ENCODE data around the gene RNF213. TPM values are rescaled to one million over a fixed set of nuclear protein-coding genes. Genes with fewer than 3 reads are reported as not detected.

RNF213 gene
- total RNA-seq, 1 donor from 2014 or later: 168 TPM

DNA sequence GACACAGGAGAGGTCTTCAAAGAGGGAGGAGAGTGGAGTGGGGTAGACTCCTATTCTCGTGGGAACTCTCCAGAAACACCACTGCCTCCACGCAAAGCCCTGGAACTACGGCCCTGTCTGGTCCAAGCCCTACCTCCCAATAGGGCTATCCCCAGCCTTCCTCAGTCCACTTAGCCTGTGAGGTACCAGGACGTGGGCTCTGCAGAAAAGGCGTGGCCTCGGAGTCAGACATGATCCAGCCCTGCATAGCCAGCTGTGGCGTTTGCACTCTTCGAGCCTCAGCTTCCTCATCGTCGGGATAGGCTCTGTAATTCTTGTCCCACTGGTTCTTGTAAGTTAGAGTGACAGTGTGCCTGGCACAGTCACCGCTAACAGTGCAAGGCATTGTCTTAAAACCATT lies 168.1 kb downstream of the RNF213 start:
- no peak for DNase-seq (ENCODE audit: low spot score)

DNA sequence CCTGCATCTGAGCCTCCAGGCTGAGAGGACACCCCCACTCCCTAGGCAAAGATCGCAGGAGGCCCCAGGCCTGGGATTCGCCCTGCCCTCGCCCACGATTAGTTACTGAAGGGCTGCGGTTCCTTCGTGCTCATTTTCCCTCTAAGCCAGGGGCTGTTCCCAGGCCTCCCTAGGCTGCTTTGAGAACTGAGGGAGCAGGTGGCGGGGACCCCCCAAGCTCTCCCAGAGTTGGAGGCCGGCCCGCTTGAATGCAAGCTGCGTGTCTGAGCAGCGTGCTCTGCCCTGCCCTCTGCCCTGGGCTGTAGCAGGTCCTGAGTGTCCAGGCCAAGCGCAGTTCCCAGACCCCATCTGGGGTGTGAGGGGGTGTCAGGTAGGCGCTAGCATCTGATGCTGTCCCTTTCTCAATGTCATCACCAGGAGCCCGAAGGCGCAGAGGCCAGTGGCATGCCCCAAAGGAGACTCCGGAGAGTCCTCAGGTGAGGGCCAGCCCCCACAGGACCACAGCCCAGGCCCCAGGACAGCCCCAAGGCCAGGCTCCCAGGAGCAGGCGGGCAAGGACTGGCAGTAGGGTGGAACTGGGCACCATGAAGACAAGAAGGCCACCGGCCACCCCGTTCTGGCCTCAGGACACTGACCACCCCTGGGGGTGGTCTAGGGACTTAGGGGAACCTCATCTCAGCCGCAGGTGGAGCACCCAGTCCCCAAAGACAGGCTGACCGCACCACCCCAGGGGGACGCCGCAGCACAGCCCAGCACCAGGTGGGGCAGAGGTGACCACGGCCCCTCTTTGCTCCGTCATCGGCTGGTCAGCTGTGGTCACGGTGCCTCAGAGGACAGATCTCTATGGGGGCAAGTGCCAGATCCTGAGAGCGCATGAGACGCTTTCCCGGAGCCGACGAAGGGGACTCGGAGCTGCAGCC lies 169.0 kb downstream of the RNF213 start:
- DNase-seq (ENCODE audit: low spot score): no peak

DNA sequence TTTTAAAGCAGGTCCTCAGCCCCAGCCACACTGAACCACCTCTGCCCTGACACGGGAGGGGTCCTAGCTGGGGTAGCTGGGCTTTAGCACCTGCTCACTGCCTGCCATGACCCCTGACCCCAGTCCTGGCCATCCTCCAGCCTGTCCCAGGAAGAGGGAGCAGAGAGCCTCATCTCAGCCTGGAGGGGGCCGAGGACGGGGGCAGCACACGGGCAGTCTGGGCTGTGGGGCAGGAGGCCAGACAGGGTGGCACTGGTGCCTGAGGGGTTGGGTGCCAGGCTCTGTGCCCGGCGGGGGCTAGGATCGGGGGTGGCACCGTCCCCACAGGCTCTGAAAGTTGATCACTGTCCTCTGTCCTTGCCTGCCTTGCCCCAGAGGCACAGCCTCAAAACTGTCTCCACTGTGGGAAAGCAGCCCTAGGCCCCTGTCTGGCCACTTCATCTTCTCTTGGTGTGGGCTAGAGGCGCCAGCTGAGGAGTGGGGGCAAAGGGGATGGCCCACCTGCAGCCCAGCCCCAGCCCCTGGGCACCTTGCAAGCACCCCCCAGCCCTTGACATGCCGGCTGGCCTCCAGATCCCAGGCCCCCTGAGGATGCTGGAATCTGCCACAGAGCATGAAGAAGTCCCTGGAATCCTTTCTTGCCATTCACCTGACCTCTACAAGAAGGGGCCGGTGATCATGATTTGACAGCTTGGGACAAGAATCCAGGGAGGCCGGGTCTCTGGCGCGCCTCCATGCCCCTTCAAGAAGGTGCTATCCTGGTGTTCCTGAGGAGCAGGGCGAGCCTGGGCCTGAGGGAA lies 170.0 kb downstream of the RNF213 start:
- no peak for DNase-seq (ENCODE audit: low spot score)

DNA sequence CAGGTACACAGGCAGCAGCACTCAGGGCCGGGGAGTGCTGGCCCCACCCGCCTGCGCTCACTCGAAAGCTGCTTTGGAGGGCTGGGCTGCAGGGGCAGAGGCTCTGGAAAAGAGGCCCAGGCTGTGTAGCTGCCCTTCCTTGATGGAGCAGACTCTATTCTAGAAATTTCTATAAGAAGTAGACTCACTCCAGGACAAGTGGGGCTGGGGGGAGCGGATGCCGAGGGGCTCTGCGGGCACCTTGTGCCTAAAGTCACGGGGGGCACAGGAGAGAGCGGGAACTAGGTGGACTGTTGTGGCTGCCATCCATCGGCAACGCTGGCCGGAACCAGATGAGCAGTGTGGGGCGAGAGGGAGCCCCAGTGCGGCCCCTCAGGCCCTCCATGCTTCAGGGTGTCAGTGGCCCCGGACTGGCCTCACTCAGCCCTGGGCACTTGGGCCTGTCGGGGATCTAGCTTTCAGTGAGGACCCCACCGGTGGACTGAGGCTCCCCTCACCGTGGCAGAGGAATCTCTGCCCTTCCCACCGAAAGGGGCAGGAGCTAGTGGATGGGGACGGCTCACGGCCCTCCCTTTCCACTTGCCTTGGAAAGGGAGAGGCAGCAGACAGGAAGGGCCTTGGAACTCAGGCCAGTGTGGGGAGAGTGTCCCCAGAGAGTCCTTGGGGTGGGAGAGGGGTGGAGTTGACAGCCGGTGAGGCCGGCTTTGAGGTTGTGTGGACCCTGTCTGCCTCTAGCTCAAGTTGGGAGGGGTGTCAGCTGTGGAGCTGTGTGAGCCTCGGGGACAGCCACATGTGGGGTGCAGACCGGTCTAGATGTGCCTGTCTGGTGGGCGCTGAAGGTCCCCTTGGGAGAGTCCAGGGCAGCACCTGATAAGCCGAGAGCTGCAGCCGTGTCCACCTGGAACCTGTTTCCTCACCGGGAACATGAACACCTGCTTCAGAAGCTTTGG lies 170.9 kb downstream of the RNF213 start:
- DNase-seq (ENCODE audit: low spot score): no peak

DNA sequence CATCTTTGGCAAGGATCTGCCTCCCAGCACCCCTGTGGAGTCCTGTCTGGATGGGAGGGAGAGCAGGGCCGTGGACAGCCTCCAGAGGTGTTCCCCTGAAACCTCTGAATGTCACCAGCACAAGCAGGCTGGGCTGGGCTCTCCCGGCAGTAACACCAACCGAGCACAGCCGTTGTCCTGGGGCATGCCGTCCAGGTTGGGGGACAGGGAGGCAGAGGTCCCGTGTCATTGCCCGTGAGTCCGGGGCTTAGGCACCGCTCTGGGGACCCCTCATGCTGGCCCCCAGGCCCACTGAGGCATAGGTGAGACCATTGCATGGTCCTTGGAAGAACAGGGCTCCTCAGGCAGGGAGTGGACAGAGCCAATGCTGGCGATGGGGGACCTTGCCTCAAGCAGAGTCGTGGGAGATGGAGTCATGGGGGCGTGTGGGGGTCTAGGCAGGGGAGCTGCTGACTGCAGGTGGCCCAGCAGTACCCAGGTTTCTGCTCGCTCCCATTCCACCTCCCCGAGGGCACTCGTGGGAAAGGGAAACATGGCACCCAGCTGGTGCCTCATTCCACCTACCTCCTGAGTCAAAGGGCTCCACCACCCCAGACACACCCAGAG lies 171.8 kb downstream of the RNF213 start:
- no peak for DNase-seq (ENCODE audit: low spot score)

DNA sequence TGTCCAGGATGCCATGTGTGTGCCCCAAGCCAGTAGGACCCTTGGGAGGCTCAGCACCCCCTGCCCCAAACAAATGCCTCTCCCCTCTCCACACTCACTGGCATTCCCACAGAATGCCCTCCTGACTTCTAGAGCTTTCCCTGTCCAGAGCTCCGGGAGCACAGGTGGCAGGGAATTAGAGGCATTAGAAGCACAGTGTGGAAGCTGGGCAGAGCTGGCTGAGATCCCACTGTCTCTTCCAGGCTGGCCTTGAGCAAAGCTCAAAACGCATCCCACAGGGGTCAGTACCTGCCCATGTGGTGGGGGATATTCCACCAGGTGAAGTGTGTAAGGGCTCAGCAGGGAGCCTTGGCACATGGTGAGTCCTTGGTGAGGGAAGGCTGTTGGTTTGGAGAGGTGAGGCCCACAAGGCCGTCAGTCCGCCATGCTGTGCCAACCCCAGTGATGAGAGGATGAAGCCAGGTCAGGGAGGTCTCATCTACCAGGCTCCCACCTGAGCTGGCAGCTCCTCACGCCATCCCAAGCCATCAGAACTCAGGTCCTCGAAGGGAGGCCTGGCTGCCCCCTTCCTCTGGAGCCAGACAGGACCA lies 172.4 kb downstream of the RNF213 start:
- DNase-seq (ENCODE audit: low spot score): no peak

DNA sequence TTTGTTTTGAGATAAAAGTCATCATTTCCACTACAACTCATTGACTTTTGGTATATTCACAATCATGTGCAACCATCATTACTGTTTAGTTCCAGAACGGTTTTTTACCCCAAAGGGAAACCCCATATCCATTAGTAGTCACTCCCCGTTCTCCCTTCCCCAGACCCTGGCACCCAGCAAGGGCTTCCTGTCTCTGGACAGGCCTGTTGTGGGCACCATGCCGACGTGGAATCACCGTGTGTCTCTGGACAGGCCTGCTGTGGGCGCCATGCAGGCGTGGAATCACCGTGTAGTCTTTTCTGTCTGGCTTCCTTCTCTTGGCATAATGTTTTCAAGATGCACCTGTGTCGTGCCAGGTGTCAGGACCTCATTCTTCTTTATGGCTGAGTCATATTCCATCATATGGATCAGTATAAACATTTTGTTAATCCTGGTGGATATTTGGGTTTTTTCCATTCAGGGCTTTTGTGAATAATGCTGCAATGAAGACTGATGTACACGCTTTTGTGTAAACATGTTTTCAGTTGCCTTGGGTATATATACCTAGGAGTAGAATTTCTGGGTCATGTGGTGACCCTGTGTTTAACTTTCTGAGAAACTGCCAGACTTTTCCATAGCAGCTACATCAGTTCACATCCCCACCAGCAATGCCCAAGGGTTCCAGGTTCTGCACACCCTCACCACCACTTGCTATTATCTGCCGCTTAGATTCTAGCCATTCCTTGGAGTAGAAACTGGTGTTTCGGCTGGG lies 173.4 kb downstream of the RNF213 start:
- no peak for DNase-seq (ENCODE audit: low spot score)

DNA sequence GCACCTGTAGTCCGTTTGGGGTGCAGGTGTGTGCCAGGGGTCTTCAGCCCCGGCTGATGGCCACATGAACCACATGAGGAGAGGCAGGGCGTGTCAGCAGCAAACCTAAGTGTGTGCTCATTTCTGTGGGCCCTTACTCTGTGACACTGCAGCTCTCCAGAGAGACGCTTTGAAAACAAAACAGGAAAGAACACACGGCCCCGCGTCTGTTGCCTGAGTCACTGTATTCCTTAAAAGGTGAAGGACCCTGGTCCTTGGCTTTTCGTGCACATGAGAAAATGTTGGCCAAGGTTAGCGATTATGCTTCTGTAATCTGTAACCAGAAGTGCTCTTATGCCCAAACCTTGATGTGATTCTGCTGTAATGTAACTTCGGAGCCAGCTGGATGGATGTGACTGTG lies 176.9 kb downstream of the RNF213 start:
- no peak for DNase-seq (ENCODE audit: low spot score)

DNA sequence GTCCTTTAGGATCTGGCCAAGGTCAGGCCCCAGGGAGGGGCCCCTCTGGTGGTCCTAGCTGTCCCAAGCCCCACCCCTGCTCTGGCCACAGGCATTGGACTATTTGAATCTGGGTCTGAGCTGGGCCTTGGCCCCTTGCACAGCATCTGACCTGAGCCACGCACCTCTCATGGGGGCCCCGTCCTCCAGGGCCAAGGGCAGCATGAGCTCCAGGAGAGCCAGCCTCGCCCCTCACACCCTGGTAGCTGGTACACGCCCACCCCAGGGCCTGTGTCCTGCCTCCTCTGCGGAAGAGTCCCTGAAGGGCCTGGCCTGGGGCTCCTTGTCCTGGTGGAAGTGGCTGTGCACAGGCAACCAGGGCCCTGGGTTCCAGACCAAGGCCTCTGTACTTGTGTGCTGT lies 178.2 kb downstream of the RNF213 start:
- DNase-seq (ENCODE audit: low spot score): no peak

DNA sequence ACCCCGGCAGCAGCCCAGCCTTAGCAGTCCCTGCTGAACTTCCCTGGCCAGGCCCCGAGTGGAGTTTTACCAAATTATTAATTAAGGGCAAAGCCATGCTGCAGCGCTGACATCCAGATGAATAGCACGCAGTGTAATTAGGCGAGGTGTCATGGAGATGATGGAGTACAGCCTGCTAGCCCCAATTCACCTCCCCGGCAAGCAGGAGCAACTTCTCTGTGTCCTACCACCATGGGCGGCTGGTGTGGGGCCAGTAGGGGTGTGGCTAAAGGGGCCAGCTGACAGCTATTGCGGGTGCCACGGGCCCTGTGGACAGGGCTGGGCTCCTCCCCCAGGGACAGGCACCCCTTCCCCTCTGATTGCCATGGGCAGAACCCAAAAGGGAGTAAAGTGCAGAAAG lies 178.8 kb downstream of the RNF213 start:
- DNase-seq (ENCODE audit: low spot score): no peak

DNA sequence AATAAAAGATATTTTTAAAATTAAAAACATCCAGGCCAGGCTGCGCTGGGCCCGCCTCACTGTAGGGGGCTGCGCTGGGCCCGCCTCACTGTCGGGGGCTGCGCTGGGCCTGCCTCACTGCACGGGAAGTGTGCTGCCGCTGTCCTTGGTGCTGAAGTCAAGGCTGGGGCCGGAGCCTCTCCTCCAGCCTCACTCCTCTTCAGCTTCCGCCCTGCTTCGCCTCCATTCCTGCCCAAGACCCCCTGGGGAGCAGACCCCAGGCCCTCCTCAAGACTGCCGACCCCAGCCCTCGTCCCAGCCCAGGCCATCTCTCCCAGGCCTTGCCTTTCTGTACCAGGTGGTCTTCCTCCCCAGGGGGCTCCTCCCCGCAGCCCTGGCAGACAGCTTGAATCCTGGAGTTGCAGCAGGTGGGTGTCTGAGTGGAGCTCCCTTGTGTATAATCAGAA lies 180.5 kb downstream of the RNF213 start:
- no peak for DNase-seq (ENCODE audit: low spot score)

DNA sequence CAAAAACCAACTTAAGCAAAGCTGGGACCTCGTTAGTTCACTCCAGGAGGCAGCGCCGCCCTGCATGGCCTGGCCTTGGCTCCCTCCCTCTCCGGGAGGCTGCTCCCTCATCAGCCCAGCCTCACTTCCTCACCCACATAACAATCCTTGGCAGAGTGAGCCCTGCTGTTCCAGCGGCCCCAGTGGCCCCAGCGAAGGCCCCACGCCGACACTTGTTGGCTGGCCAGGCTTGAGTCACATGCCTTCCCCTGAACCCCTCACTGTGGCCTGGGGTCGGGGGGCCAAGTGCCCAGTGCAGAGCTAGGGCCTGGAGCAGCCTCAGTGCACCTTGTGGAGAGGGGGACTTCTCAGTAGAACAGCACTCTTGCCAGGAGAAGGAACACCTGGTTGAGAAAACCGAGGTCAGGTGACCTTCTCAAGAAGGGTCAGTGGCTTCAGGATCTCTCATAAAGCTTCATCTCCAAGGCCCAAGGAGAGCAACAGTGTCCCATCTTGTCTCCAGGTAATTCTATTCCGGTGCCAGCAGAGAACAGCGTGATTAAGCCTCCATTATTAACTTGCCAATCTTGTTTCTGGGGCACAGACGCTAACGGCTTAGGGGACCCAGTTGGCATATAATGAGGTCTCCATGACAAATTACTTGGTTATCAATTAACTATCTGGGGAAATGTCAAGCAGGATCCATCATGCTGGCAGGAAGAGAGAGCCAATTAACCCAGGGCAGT lies 181.1 kb downstream of the RNF213 start:
- DNase-seq (ENCODE audit: low spot score): no peak

DNA sequence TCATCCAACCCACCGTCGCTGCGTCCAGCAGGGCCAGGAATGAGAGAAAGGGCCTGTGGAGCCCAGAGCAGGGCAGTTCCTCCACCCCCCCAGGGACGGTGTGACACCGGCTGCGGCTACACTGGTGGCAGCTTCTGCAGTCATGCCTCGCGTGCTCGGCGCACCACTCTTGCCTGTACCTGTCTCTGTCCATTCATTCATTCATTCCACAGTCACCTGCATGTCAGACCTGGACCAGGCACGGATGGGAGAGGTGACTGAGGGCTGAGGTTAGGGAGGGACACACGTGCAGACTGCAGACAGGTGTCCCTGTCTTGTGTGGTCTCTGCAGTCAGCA lies 181.6 kb downstream of the RNF213 start:
- no peak for DNase-seq (ENCODE audit: low spot score)

DNA sequence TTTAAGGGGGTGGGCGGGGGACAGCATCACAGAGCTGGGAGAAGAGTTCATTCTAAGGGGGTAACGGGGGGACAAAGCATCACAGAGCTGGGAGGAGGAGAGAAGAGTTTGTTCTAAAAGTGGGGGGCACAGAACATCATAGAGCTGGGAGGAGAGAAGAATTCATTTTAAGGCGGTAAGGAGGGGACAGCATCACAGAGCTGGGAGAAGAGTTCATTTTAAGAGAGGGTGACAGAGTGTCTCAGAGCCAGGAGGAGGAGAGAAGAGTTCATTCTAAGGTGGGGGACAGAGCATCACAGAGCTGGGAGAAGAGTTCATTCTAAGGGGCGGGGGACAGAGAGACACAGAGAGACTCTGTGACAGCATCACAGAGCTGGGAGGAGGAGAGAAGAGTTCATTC lies 182.1 kb downstream of the RNF213 start:
- DNase-seq (ENCODE audit: low spot score): no peak

DNA sequence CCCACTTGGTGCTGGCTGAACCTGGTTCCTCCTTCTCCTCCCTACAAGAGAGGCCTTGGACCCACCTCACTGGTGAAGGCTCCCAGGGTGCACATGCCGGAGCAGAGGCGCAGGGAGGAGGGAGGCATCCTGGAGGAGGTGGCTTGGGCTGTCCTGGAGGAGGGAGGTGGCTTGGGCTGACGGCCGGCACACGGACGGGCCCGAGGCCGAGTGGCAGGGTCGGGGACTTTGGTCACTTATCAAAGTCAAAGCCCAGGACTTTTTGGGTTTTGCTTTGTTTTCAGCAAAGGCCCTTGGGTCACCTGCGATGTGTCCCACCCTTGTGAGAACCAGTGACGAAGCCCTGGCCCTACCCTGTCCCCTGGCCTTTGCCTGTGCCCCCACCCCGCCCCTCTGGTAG lies 182.8 kb downstream of the RNF213 start:
- no peak for DNase-seq (ENCODE audit: low spot score)

DNA sequence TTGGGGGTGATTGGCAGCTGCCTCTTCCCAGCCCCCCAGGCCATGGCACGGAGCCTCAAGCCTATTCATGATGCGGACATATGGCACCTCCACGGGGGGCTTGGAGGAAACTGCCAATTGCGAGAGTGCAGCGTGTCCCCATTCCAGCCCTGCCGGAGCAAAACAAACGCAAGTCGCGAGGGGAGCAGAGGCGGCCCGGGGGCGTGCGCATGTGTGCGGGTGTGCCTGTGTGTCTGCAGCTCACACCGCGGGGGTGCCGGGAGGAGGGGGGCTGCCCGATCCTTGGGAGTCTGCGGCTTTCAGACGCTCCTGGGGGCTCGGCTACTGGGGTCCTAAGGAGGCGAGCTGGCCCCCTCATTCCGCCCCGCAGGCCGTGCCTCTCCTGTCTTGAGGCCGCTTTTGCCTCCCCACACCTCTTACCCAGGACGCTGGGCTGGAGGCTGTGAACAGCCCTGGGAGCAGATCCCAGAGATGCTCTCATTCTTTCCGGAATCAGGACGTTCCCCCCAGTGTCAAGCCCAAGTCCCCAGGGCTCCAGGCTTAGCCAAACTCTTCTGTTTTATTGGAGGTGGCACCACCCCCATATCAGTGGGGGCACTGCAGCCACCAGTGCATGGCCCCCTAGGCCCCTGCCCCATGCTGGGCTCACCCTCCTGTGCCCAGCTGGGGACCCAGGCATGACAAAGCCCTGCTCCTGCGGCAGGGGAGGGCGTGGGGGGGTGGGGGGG lies 183.4 kb downstream of the RNF213 start:
- DNase-seq (ENCODE audit: low spot score): no peak

DNA sequence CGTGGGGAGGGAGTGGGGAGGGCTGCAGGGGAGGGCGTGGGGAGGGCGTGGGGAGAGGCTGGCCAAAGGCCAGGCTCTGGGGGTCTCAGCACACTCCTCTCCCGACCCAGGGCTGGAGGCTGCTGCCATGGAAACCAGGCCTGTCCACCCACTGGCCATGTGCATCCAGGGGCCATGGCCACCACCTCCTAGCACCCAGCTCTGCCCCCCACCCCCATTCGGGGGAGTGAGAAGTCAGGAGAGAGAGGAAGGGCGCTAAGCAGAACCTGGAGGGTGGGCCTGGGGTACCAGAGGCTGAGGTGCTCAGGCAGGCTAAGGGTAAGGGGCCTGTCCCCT lies 184.0 kb downstream of the RNF213 start:
- DNase-seq (ENCODE audit: low spot score): no peak

DNA sequence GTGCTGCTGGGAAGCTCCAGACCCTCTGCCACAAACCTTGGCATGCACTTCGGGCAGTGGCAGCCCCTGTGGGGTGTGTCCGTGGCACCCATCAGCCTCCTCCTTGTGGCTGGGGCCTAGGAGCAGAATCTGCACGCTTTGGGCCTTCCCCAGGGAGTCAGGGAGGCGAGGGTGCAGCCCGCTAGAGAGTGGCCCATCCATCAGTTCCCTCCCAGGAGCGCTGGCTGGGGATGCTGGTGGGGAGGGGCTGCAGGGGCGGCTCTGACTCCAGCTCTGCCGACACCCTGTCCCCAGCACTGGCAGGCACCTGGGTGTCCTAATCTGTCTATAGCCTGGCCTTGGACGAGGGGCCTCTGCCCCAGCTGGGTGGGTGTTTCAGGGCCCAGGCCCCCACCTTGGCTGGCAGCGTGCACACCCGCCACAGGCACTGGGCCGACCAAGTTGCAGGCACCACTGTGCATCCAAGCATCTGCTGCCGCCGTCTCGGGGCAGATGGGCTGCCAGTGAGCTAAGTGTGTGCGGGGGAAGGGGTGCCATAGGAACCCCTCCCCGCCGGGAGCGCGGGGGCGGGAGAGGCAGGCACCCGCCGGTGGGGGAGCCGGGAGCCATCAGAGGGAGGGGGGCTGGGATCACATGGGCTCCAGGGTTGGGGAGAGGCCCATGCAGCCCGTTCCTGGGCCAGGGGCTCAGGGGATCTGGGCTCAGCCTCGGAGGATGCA lies 184.5 kb downstream of the RNF213 start:
- no peak for DNase-seq (ENCODE audit: low spot score)
